Fibroblast of lung (primary cell): ENCODE measurements around the gene AMBP.

Experiments
- CTCF ChIP-seq, 2 donors: IDR thresholded peaks in 1 of 2; conservative IDR thresholded peaks in 1 of 2; 1 replicate in 1 of 2; 2 replicates in 1 of 2; pipeline ENCODE4 v1.5.1; 2011 to 2012; ENCODE audit warnings: low read length in 2 of 2, control low read depth in 1 of 2, inconsistent platforms in 1 of 2, low read depth in 1 of 2, mild to moderate bottlenecking in 1 of 2
- EZH2 ChIP-seq: IDR thresholded peaks from 2 replicates; pipeline ENCODE4 v1.5.1; 2012; ENCODE audit warnings: low read length, control low read depth, mild to moderate bottlenecking; ENCODE audit errors: missing control alignments

- TF ChIP-seq EZH2 (no peak), CTCF (conservative IDR thresholded peaks at IDR 0.05 in 1 of 2, IDR thresholded peaks at IDR 0.05 in 1 of 2; ENCODE audit: low read depth in 1 of 2, low read length in 2 of 2) (no peak)
Observed at GRCh38 chr9:114078781-114079156, 669 bp upstream of the AMBP start.
